ENCODE measurements around the gene NKPD1. TPM values are rescaled to one million over a fixed set of nuclear protein-coding genes. Genes with fewer than 3 reads are reported as not detected.
A peak's percentile ranks its signal among the peaks of the same experiment; 100 is the strongest.

The NKPD1 gene
- total and polyA plus RNA-seq, 2 experiments from 2014 or later = 0.24 to 1.3 TPM

DNA sequence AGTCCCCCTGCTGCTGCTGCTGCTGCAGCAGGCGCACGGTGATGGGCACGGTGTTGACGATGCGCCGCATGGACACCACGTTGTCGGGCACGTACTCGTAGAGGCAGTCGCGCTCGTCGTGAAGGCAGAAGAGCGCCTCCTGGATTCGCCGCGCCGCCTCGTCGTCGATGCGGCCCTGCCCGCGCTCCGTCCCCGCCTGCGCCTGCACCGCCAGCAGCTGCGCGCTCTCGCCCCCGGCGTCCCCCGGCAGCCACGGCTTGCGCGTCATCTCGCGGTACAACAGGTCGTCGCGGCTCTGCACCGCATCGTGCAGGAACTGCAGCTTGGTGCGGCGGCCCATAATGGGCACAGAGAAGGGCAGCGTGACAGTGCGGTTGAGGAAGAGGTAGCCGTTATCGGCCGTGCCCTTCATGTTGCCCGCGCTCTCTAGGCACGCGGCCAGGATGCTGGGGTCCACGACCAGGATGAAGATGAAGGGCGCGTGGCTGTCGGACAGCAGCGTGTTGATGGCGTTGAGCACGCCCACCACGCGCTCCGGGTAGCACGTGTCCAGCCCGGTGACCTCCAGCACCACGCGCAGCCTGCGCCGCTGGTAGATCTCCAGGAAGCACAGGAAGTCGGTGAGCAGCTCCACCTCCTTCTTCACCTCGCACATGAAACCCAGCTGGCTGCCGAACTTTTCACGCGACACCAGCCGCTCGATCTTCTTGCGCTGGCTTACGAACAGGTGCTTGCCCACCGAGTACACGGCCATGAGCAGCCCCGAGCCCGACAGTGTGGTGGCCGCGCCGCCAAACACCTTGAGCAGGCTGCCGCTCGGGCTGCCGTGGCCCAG, 8.1 kb downstream of the NKPD1 start (continued):
- TF ChIP-seq, protein P1, sequence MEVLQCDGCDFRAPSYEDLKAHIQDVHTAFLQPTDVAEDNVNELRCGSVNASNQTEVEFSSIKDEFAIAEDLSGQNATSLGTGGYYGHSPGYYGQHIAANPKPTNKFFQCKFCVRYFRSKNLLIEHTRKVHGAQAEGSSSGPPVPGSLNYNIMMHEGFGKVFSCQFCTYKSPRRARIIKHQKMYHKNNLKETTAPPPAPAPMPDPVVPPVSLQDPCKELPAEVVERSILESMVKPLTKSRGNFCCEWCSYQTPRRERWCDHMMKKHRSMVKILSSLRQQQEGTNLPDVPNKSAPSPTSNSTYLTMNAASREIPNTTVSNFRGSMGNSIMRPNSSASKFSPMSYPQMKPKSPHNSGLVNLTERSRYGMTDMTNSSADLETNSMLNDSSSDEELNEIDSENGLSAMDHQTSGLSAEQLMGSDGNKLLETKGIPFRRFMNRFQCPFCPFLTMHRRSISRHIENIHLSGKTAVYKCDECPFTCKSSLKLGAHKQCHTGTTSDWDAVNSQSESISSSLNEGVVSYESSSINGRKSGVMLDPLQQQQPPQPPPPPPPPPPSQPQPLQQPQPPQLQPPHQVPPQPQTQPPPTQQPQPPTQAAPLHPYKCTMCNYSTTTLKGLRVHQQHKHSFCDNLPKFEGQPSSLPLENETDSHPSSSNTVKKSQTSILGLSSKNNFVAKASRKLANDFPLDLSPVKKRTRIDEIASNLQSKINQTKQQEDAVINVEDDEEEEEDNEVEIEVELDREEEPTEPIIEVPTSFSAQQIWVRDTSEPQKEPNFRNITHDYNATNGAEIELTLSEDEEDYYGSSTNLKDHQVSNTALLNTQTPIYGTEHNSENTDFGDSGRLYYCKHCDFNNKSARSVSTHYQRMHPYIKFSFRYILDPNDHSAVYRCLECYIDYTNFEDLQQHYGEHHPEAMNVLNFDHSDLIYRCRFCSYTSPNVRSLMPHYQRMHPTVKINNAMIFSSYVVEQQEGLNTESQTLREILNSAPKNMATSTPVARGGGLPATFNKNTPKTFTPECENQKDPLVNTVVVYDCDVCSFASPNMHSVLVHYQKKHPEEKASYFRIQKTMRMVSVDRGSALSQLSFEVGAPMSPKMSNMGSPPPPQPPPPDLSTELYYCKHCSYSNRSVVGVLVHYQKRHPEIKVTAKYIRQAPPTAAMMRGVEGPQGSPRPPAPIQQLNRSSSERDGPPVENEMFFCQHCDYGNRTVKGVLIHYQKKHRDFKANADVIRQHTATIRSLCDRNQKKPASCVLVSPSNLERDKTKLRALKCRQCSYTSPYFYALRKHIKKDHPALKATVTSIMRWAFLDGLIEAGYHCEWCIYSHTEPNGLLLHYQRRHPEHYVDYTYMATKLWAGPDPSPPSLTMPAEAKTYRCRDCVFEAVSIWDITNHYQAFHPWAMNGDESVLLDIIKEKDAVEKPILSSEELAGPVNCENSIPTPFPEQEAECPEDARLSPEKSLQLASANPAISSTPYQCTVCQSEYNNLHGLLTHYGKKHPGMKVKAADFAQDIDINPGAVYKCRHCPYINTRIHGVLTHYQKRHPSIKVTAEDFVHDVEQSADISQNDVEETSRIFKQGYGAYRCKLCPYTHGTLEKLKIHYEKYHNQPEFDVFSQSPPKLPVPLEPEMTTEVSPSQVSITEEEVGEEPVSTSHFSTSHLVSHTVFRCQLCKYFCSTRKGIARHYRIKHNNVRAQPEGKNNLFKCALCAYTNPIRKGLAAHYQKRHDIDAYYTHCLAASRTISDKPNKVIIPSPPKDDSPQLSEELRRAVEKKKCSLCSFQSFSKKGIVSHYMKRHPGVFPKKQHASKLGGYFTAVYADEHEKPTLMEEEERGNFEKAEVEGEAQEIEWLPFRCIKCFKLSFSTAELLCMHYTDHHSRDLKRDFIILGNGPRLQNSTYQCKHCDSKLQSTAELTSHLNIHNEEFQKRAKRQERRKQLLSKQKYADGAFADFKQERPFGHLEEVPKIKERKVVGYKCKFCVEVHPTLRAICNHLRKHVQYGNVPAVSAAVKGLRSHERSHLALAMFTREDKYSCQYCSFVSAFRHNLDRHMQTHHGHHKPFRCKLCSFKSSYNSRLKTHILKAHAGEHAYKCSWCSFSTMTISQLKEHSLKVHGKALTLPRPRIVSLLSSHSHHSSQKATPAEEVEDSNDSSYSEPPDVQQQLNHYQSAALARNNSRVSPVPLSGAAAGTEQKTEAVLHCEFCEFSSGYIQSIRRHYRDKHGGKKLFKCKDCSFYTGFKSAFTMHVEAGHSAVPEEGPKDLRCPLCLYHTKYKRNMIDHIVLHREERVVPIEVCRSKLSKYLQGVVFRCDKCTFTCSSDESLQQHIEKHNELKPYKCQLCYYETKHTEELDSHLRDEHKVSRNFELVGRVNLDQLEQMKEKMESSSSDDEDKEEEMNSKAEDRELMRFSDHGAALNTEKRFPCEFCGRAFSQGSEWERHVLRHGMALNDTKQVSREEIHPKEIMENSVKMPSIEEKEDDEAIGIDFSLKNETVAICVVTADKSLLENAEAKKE (CRISPR knock-in tag; IDR thresholded peaks at IDR 0.05) = no peak
- no peak for TF ChIP-seq ZNF331 (CRISPR knock-in tag; IDR thresholded peaks at IDR 0.05; ENCODE audit: low read depth)
- no peak for TF ChIP-seq EZH2 (IDR thresholded peaks at IDR 0.05; ENCODE audit: low read depth, unreplicated experiment)

- DNase-seq (ENCODE audit: low spot score) = peak; percentile 60
- TF ChIP-seq ZNF331 (CRISPR knock-in tag; IDR thresholded peaks at IDR 0.05; ENCODE audit: low read depth) = no peak
- peak in 1 of 2 experiments; percentile 63; a peak in 3 of 4 replicates for TF ChIP-seq CTCF (conservative IDR thresholded peaks at IDR 0.05; ENCODE audit: low read depth in 2 of 2)
- TF ChIP-seq ZNF114 (CRISPR knock-in tag; IDR thresholded peaks at IDR 0.05) = no peak
These were observed 8.8 kb downstream of the NKPD1 start for GRCh38 chr19:45151821-45152503.

More at GRCh38 chr19:45151821-45152503, 8.8 kb downstream of the NKPD1 start:
- Mint-ChIP-seq H3K27me3 (ENCODE audit: insufficient read depth, low read depth, poor library complexity) (peaks cover 57% of the 10 kb centered on the region), H3K27ac (no peak overlapping the region), H3K36me3 (ENCODE audit: low read depth) (peaks cover 3% of the 10 kb centered on the region; the same call in 1 of the 3 replicates), H3K4me1 (peaks cover 11% of the 10 kb centered on the region), H3K4me3 (peak overlapping the region; percentile 60), H3K9me3 (peaks cover 10% of the 10 kb centered on the region; the same call in 2 of the 3 replicates)
- H3K27me3 ChIP-seq (ENCODE audit: insufficient read depth) = peaks cover 46% of the 10 kb centered on the region
- 0 out of 2 replicates have a peak, but pooled peaks cover 9% of the 10 kb centered on the region for H3F3A ChIP-seq (replicated peaks; ENCODE audit: low read depth)
- peak overlapping the region; percentile 72; the same call in 1 of the 2 replicates for H3K4me2 ChIP-seq
- no peaks in the 10 kb centered on the region; the same call in none of the 2 replicates for H4K20me1 ChIP-seq (replicated peaks; ENCODE audit: insufficient read depth)
- no peaks in the 10 kb centered on the region for H3K79me2 ChIP-seq (replicated peaks; ENCODE audit: insufficient read depth)
- no peaks in the 10 kb centered on the region for H3K36me3 ChIP-seq (ENCODE audit: insufficient read depth)
- peak; percentile 10 for ATAC-seq
- H3K9me2 ChIP-seq (ENCODE audit: insufficient read depth) = no peaks in the 10 kb centered on the region
- H3K4me3 ChIP-seq = peak overlapping the region; percentile 55
- H3K27ac ChIP-seq (ENCODE audit: low read depth) = no peak overlapping the region
- no peaks in the 10 kb centered on the region; the same call in 1 of the 2 replicates for H3K4me1 ChIP-seq (ENCODE audit: insufficient read depth)
- H2AFZ ChIP-seq = peak overlapping the region; percentile 96; the same call in 1 of the 2 replicates
